A549 (cell line): ENCODE data around the gene ARRDC4. TPM values are rescaled to one million over a fixed set of nuclear protein-coding genes. Genes with fewer than 3 reads are reported as not detected.

Experiments used
- ATAC-seq, 2 experiments: fragments of 200-7000 bp in 1 of 2; fragments of >200 bp in 1 of 2; cut with Nextera tagmentation in 1 of 2; cut with Tn5 transposase in 1 of 2; 3 replicates each; pipeline versions ENCODE4 v1.8.0 to v1.9.1; 2018 to 2020; ENCODE audit warnings: mild to moderate bottlenecking in 1 of 2, moderate library complexity in 1 of 2
- CTCF ChIA-PET: fragments of 300-600 bp; sonication (Branson Sonifier 250); formaldehyde crosslinking; extraction: SDS; loops from one replicate; lab custom pipeline; 2021; ENCODE audit warnings: antibody characterized with exemption, inconsistent platforms; lab: Yijun Ruan, JAX
- POLR2A ChIA-PET: fragments of 350-600 bp; formaldehyde crosslinking; extraction: SDS; loops from one replicate; lab custom pipeline; 2021; ENCODE audit warnings: antibody characterized with exemption, inconsistent platforms; lab: Yijun Ruan, JAX
- DNase-seq, 2 experiments: peaks; one replicate each; pipeline versions ENCODE4 v3.0.0 to v3.0.0-alpha.2; 2011 to 2016; ENCODE audit warnings: low read depth in 1 of 2, low spot score in 1 of 2
- FAIRE-seq: peaks from 2 replicates; lab custom pipeline; 2011; peaks lifted over from hg19 to GRCh38; lab: Jason Lieb, UNC
- H3K27ac ChIP-seq, 2 experiments: fragments of >200 bp; sonication (Bioruptor Twin); formaldehyde crosslinking; 3 replicates each; pipeline ENCODE4 v1.5.1; 2016 to 2017
- H3K4me1 ChIP-seq: fragments of >200 bp; sonication (Bioruptor Twin); formaldehyde crosslinking; 3 replicates; pipeline ENCODE4 v1.6.1; 2016
- H3K4me2 ChIP-seq: fragments of >200 bp; sonication (Bioruptor Twin); formaldehyde crosslinking; 3 replicates; pipeline ENCODE4 v1.6.1; 2016
- H3K4me3 ChIP-seq: fragments of >200 bp; sonication (Bioruptor Twin); formaldehyde crosslinking; 3 replicates; pipeline ENCODE4 v1.5.1; 2016
- H3K9me3 ChIP-seq: fragments of >200 bp; sonication (Bioruptor Twin); formaldehyde crosslinking; 3 replicates; pipeline ENCODE4 v1.6.1; 2016
- ATOH8 ChIP-seq: fragments of 250-450 bp; sonication (Bioruptor Pico); IDR thresholded peaks from 2 replicates; pipeline ENCODE4 v1.5.0; 2020; ENCODE audit warnings: low read depth, mild to moderate bottlenecking, moderate library complexity
- BHLHE40 ChIP-seq: IDR thresholded peaks from 2 replicates; pipeline ENCODE4 v1.6.1; 2012; ENCODE audit warnings: low read depth, low read length, inconsistent platforms
- CEBPB ChIP-seq, 2 experiments: fragments of >200 bp in 1 of 2; sonication (Bioruptor Twin) in 1 of 2; formaldehyde crosslinking in 1 of 2; IDR thresholded peaks; 2 replicates each; pipeline ENCODE4 v1.6.1; 2012 to 2016
- CHD4 ChIP-seq: fragments of 200-600 bp; sonication (generic); IDR thresholded peaks from 2 replicates; pipeline ENCODE4 v1.6.1; 2016; ENCODE audit warnings: antibody characterized with exemption, mild to moderate bottlenecking, borderline replicate concordance
- E2F6 ChIP-seq: IDR thresholded peaks from 2 replicates; pipeline ENCODE4 v1.6.1; 2012; ENCODE audit warnings: low read depth, borderline replicate concordance
- EHF ChIP-seq: fragments of 250-450 bp; sonication (Bioruptor Pico); IDR thresholded peaks from 2 replicates; pipeline ENCODE4 v1.5.0; 2020; ENCODE audit warnings: mild to moderate bottlenecking
- EHMT2 ChIP-seq: fragments of 200-600 bp; sonication (generic); IDR thresholded peaks from 2 replicates; pipeline ENCODE4 v1.6.1; 2016; ENCODE audit warnings: antibody characterized with exemption, low read depth, mild to moderate bottlenecking, moderate library complexity
- EP300 ChIP-seq, 2 experiments: fragments of >200 bp; sonication (Bioruptor Twin); formaldehyde crosslinking; IDR thresholded peaks; 2 replicates in 1 of 2; 3 replicates in 1 of 2; pipeline ENCODE4 v1.6.1; 2016 to 2017
- ESRRA ChIP-seq: fragments of 150-350 bp; IDR thresholded peaks from 2 replicates; pipeline ENCODE4 v1.6.1; 2014; ENCODE audit warnings: mild to moderate bottlenecking, low read length, borderline replicate concordance
- FOSL2 ChIP-seq, 2 experiments: fragments of 450-650 bp in 1 of 2; fragments of >200 bp in 1 of 2; sonication (Bioruptor Twin) in 1 of 2; formaldehyde crosslinking; IDR thresholded peaks; 2 replicates each; pipeline versions ENCODE4 v1.5.0 to v1.6.1; 2016 to 2020; ENCODE audit warnings: mild to moderate bottlenecking in 1 of 2, moderate library complexity in 1 of 2
- HEYL ChIP-seq: fragments of 250-450 bp; sonication (Bioruptor Pico); IDR thresholded peaks from 2 replicates; pipeline ENCODE4 v1.8.0; 2021; ENCODE audit warnings: mild to moderate bottlenecking, moderate library complexity
- HOXB5 ChIP-seq: fragments of 250-450 bp; sonication (Bioruptor Pico); IDR thresholded peaks from 2 replicates; pipeline ENCODE4 v1.5.0; 2020; ENCODE audit warnings: mild to moderate bottlenecking, moderate library complexity
- KDM5A ChIP-seq: fragments of 200-600 bp; sonication (generic); IDR thresholded peaks from 2 replicates; pipeline ENCODE4 v1.6.1; 2016; ENCODE audit warnings: antibody characterized with exemption, mild to moderate bottlenecking
- MAFK ChIP-seq: fragments of 450-650 bp; IDR thresholded peaks from 2 replicates; pipeline ENCODE4 v1.6.1; 2014; ENCODE audit not compliant: partially characterized antibody
- MAX ChIP-seq: IDR thresholded peaks from 2 replicates; pipeline ENCODE4 v1.6.1; 2012
- MAZ ChIP-seq: fragments of 150-350 bp; IDR thresholded peaks from 2 replicates; pipeline ENCODE4 v1.6.1; 2014; ENCODE audit warnings: antibody characterized with exemption, low read depth, low read length, borderline replicate concordance
- MYC ChIP-seq: IDR thresholded peaks from 2 replicates; pipeline ENCODE4 v1.6.1; 2012; ENCODE audit warnings: mild to moderate bottlenecking, inconsistent platforms, low read length, improper control_type of control experiment, borderline replicate concordance
- NPAS2 ChIP-seq: fragments of 250-450 bp; sonication (Bioruptor Pico); IDR thresholded peaks from 2 replicates; pipeline ENCODE4 v1.8.0; 2022; ENCODE audit warnings: mild to moderate bottlenecking, moderate library complexity, borderline replicate concordance
- POLR2AphosphoS2 ChIP-seq: conservative IDR thresholded peaks from 2 replicates; pipeline ENCODE4 v1.6.1; 2012; ENCODE audit warnings: low read length, improper control_type of control experiment, inconsistent platforms
- RAD21 ChIP-seq, 2 experiments: fragments of >200 bp in 1 of 2; sonication (Bioruptor Twin) in 1 of 2; formaldehyde crosslinking in 1 of 2; IDR thresholded peaks in 1 of 2; conservative IDR thresholded peaks in 1 of 2; 2 replicates in 1 of 2; 3 replicates in 1 of 2; pipeline ENCODE4 v1.6.1; 2012 to 2018; ENCODE audit warnings: inconsistent platforms in 1 of 2
- RARB ChIP-seq: fragments of 250-450 bp; sonication (Bioruptor Pico); IDR thresholded peaks from 2 replicates; pipeline ENCODE4 v1.8.0; 2021; ENCODE audit warnings: mild to moderate bottlenecking, moderate library complexity
- RCOR1 ChIP-seq: fragments of 150-350 bp; IDR thresholded peaks from 2 replicates; pipeline ENCODE4 v1.6.1; 2014; ENCODE audit warnings: antibody characterized with exemption, low read length, low read depth
- SREBF2 ChIP-seq: fragments of 450-650 bp; IDR thresholded peaks from 2 replicates; pipeline ENCODE4 v1.6.1; 2014; ENCODE audit warnings: mild to moderate bottlenecking, moderate library complexity
- ZNF302 ChIP-seq: fragments of 250-450 bp; sonication (Bioruptor Pico); IDR thresholded peaks from 2 replicates; pipeline ENCODE4 v1.9.0; 2021; ENCODE audit warnings: inconsistent platforms, mild to moderate bottlenecking, moderate library complexity
- WGBS: methylation state at CpG from one replicate; pipeline ENCODE4 v1.1.6; 2017; ENCODE audit errors: missing lambda C conversion rate; 5-methylcytosine and 5-hydroxymethylcytosine counted together
- polyA plus RNA-seq, 4 experiments: library from polyadenylated mRNA; depleted of rRNA in 3 of 4; stranded (reverse); fragments of >200 nt; fragmentation: RNase III in 1 of 4; extraction: RNeasy Plus Mini Kit Qiagen cat#74134 plus additional on column Dnase treatment in 1 of 4; gene quantifications; 2 replicates in 3 of 4; 3 replicates in 1 of 4; pipeline ENCODE4 v1.2.3, GENCODE V29; 2011 to 2017
- TF ChIP-seq, protein P1 (sequence below): fragments of >200 bp; sonication (Bioruptor Twin); formaldehyde crosslinking; IDR thresholded peaks from 2 replicates; pipeline ENCODE4 v1.6.1; 2016
- TF ChIP-seq, protein P2 (sequence below): IDR thresholded peaks from 2 replicates; pipeline ENCODE4 v1.6.1; 2012

The ARRDC4 gene
- polyA plus RNA-seq, 2 of the 4 experiments (the other 2 are of a cell fraction): 0.19 to 2.2 TPM

- POLR2A ChIA-PET: no interaction called here
- no peak overlapping the region for H3K4me3 ChIP-seq
- ATAC-seq (no peak), DNase-seq (no peak), FAIRE-seq (no peak)
- no peak overlapping the region for H3K4me2 ChIP-seq
- no peak overlapping the region for H3K27ac ChIP-seq
- TF ChIP-seq BHLHE40: no peak
- TF ChIP-seq MAFK: no peak
- no peak for TF ChIP-seq FOSL2 (IDR thresholded peaks at IDR 0.05)
- no peak for TF ChIP-seq FOSL2 (CRISPR knock-in tag; IDR thresholded peaks at IDR 0.05)
- TF ChIP-seq RCOR1: no peak
- TF ChIP-seq ESRRA: no peak
- TF ChIP-seq ATOH8 (CRISPR knock-in tag): no peak
- TF ChIP-seq CHD4: no peak
- TF ChIP-seq MAX: no peak
- TF ChIP-seq KDM5A: no peak
- TF ChIP-seq EHF: no peak
- no peak for TF ChIP-seq EP300 (IDR thresholded peaks at IDR 0.05)
- CTCF ChIA-PET: no interaction called here
- WGBS: 45% methylated on average over 5 of the region's 5 CpGs
- no peaks in the 10 kb centered on the region for H3K9me3 ChIP-seq
- H3K4me1 ChIP-seq: no peaks in the 10 kb centered on the region
Measured at GRCh38 chr15:98012354-98012753, 51.9 kb downstream of the ARRDC4 start.

GRCh38 chr15:98013631-98014030 lies 53.1 kb downstream of the ARRDC4 start:
- POLR2A ChIA-PET: no interaction called here
- H3K4me2 ChIP-seq: no peak overlapping the region
- DNase-seq (no peak), ATAC-seq (no peak), FAIRE-seq (peak; percentile 65)
- no peaks in the 10 kb centered on the region for H3K9me3 ChIP-seq
- H3K27ac ChIP-seq: no peak overlapping the region
- H3K4me1 ChIP-seq: no peaks in the 10 kb centered on the region
- H3K4me3 ChIP-seq: no peak overlapping the region
- CTCF ChIA-PET: interaction anchor here (0.7 kb wide), 1 partner anchor 101 kb away, joined by 3 read pairs; no protein-coding TSS in a partner anchor
- TF ChIP-seq EP300 (IDR thresholded peaks at IDR 0.05) (no peak), MAX (no peak), CEBPB (IDR thresholded peaks at IDR 0.05) (no peak), MAZ (no peak), RARB (no peak), RAD21 (conservative IDR thresholded peaks at IDR 0.05 in 1 of 2, IDR thresholded peaks at IDR 0.05 in 1 of 2) (no peak), MYC (no peak), CHD4 (no peak), HEYL (CRISPR knock-in tag) (no peak), SREBF2 (no peak), POLR2AphosphoS2 (no peak), HOXB5 (no peak), ATOH8 (CRISPR knock-in tag) (no peak), ZNF302 (CRISPR knock-in tag) (no peak), NPAS2 (CRISPR knock-in tag) (no peak), E2F6 (no peak), EHMT2 (no peak)
- TF ChIP-seq, protein P1, sequence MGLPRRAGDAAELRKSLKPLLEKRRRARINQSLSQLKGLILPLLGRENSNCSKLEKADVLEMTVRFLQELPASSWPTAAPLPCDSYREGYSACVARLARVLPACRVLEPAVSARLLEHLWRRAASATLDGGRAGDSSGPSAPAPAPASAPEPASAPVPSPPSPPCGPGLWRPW: no peak
- TF ChIP-seq, protein P2, sequence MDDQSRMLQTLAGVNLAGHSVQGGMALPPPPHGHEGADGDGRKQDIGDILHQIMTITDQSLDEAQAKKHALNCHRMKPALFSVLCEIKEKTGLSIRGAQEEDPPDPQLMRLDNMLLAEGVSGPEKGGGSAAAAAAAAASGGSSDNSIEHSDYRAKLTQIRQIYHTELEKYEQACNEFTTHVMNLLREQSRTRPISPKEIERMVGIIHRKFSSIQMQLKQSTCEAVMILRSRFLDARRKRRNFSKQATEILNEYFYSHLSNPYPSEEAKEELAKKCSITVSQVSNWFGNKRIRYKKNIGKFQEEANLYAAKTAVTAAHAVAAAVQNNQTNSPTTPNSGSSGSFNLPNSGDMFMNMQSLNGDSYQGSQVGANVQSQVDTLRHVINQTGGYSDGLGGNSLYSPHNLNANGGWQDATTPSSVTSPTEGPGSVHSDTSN: no peak
